NCI-H510A treated with DMSO at 0.1 percent for 48 hours (cell line): ENCODE results near the gene SLC26A6.

ENCODE experiments used
- DNase-seq: peaks from one replicate; lab custom pipeline; 2025; lab: John Stamatoyannopoulos, UW

Gene SLC26A6

GRCh38 chr3:48661501-48662144 is 26.4 kb upstream of the SLC26A6 start:
- DNase-seq, result no peak

- no peak for DNase-seq
Measured at GRCh38 chr3:48660800-48661400, 25.6 kb upstream of the SLC26A6 start.

GRCh38 chr3:48656841-48657281 is 21.6 kb upstream of the SLC26A6 start:
- no peak for DNase-seq

- DNase-seq, result no peak
Measured at GRCh38 chr3:48656061-48656840, 21.0 kb upstream of the SLC26A6 start.

- no peak for DNase-seq
Measured at GRCh38 chr3:48655606-48656005, 20.3 kb upstream of the SLC26A6 start.

- no peak for DNase-seq
Measured at GRCh38 chr3:48655063-48655462, 19.8 kb upstream of the SLC26A6 start.

GRCh38 chr3:48652923-48653715 is 17.9 kb upstream of the SLC26A6 start:
- DNase-seq, result no peak

- no peak for DNase-seq
Measured at GRCh38 chr3:48651771-48652170, 16.5 kb upstream of the SLC26A6 start.

- DNase-seq, result no peak
Measured at GRCh38 chr3:48650723-48651122, 15.5 kb upstream of the SLC26A6 start.

- no peak for DNase-seq
Measured at GRCh38 chr3:48648188-48648850, 13.1 kb upstream of the SLC26A6 start.

- DNase-seq, result no peak
Measured at GRCh38 chr3:48647714-48648113, 12.5 kb upstream of the SLC26A6 start.

GRCh38 chr3:48644898-48645760 is 9.9 kb upstream of the SLC26A6 start:
- no peak for DNase-seq

GRCh38 chr3:48642605-48643004 is 7.3 kb upstream of the SLC26A6 start:
- no peak for DNase-seq

- DNase-seq, result no peak
Measured at GRCh38 chr3:48641396-48641795, 6.1 kb upstream of the SLC26A6 start.

- no peak for DNase-seq
Measured at GRCh38 chr3:48639944-48640606, 4.8 kb upstream of the SLC26A6 start.

- DNase-seq, result no peak
Measured at GRCh38 chr3:48637305-48637704, 2.0 kb upstream of the SLC26A6 start.

GRCh38 chr3:48636149-48636655 is 941 bp upstream of the SLC26A6 start:
- no peak for DNase-seq

- no peak for DNase-seq
Measured at GRCh38 chr3:48634661-48635221, 520 bp downstream of the SLC26A6 start.

GRCh38 chr3:48633743-48634142 is 1.5 kb downstream of the SLC26A6 start:
- no peak for DNase-seq

- DNase-seq, result no peak
Measured at GRCh38 chr3:48633256-48633655, 2.0 kb downstream of the SLC26A6 start.
